Smooth muscle cell (in vitro differentiated cells): ENCODE data around the gene PNLIP. TPM values are rescaled to one million over a fixed set of nuclear protein-coding genes. Genes with fewer than 3 reads are reported as not detected.

Experiments used
- DNase-seq: peaks from one replicate; lab custom pipeline; 2025; ENCODE audit not compliant: unreplicated experiment; lab: John Stamatoyannopoulos, UW
- H2AFZ ChIP-seq: fragments of 200-600 bp; sonication (generic); 2 replicates; pipeline ENCODE4 v1.6.0; 2016; ENCODE audit warnings: antibody characterized with exemption, low read depth, mild to moderate bottlenecking
- H3F3A ChIP-seq: fragments of 200-600 bp; sonication (generic); 2 replicates; pipeline ENCODE4 v1.6.0; 2017; ENCODE audit warnings: antibody characterized with exemption, low read depth
- H3K27ac ChIP-seq: fragments of 200-600 bp; sonication (generic); 2 replicates; pipeline ENCODE4 v1.5.1; 2016; ENCODE audit warnings: low read depth, mild to moderate bottlenecking
- H3K27me3 ChIP-seq: fragments of 200-600 bp; sonication (generic); 2 replicates; pipeline ENCODE4 v1.6.1; 2016; ENCODE audit warnings: low read depth, mild to moderate bottlenecking
- H3K36me3 ChIP-seq: fragments of 200-600 bp; sonication (generic); 2 replicates; pipeline ENCODE4 v1.5.1; 2016; ENCODE audit warnings: low read depth
- H3K4me1 ChIP-seq: fragments of 200-600 bp; sonication (generic); 2 replicates; pipeline ENCODE4 v1.5.1; 2016; ENCODE audit warnings: low read depth
- H3K4me2 ChIP-seq: fragments of 200-600 bp; sonication (generic); 2 replicates; pipeline ENCODE4 v1.6.0; 2016; ENCODE audit warnings: mild to moderate bottlenecking
- H3K4me3 ChIP-seq: fragments of 200-600 bp; sonication (generic); 2 replicates; pipeline ENCODE4 v1.5.1; 2016; ENCODE audit warnings: mild to moderate bottlenecking
- H3K79me2 ChIP-seq: fragments of 200-600 bp; sonication (generic); 2 replicates; pipeline ENCODE4 v1.6.0; 2016; ENCODE audit warnings: low read depth, mild to moderate bottlenecking
- H3K9ac ChIP-seq: fragments of 200-600 bp; sonication (generic); 2 replicates; pipeline ENCODE4 v1.6.0; 2016; ENCODE audit warnings: low read depth
- H3K9me3 ChIP-seq: fragments of 200-600 bp; sonication (generic); replicated peaks from 2 replicates; pipeline ENCODE4 v1.5.1; 2016; ENCODE audit warnings: low read depth
- H4K20me1 ChIP-seq: fragments of 200-600 bp; sonication (generic); 2 replicates; pipeline ENCODE4 v1.6.0; 2016; ENCODE audit warnings: low read depth
- CTCF ChIP-seq: fragments of 200-600 bp; sonication (generic); IDR thresholded peaks from 2 replicates; pipeline ENCODE4 v1.5.1; 2017; ENCODE audit warnings: borderline replicate concordance, mild to moderate bottlenecking, antibody characterized with exemption; ENCODE audit not compliant: insufficient read depth, poor library complexity, severe bottlenecking
- WGBS: methylation state at CpG from one replicate; pipeline ENCODE4 v1.1.7; 2016; ENCODE audit warnings: low lambda C conversion rate; 5-methylcytosine and 5-hydroxymethylcytosine counted together
- polyA plus RNA-seq: library from polyadenylated mRNA; unstranded; fragments of >200 nt; fragmentation: Nextera tagmentation; extraction: Ambion mirVana; gene quantifications from 2 replicates; pipeline ENCODE4 v1.2.1, GENCODE V29; 2016
- total RNA-seq: library from RNA; depleted of rRNA; stranded (reverse); fragments of >200 nt; gene quantifications from 2 replicates; pipeline ENCODE4 v1.2.3, GENCODE V29; 2014

Gene PNLIP
- not detected in 2 replicates for total RNA-seq
- not detected in 2 replicates for polyA plus RNA-seq

GRCh38 chr10:116545756-116546155 lies at the start of gene PNLIP:
PNLIP (plus strand) TSS chr10:116545931; CDS start chr10:116546093, 162 bp downstream.
- Histone ChIP-seq H3K79me2 (no peaks in the 10 kb centered on the region), H3K4me3 (no peak within 1 kb of the TSS), H3K9me3 (no peaks in the 10 kb centered on the region), H4K20me1 (no peaks in the 10 kb centered on the region), H3K27ac (no peak within 1 kb of the TSS), H3K27me3 (no peaks in the 10 kb centered on the region), H3K36me3 (no peaks in the 10 kb centered on the region), H3F3A (no peaks in the 10 kb centered on the region), H3K4me1 (no peaks in the 10 kb centered on the region), H2AFZ (no peak within 1 kb of the TSS), H3K9ac (no peak within 1 kb of the TSS), H3K4me2 (no peak within 1 kb of the TSS)
- 73% methylated on average over 8 of the region's 8 CpGs for WGBS
- DNase-seq: no peak
- TF ChIP-seq CTCF: no peak

- no peak overlapping the region for H3K4me2 ChIP-seq
- no peak overlapping the region for H3K4me3 ChIP-seq
- H4K20me1 ChIP-seq: no peaks in the 10 kb centered on the region
- WGBS: 80% methylated on average over 8 of the region's 8 CpGs
- H3K27ac ChIP-seq: no peak overlapping the region
- H2AFZ ChIP-seq: no peak overlapping the region
- no peaks in the 10 kb centered on the region for H3F3A ChIP-seq
- H3K9me3 ChIP-seq: no peaks in the 10 kb centered on the region
- H3K9ac ChIP-seq: no peak overlapping the region
- no peak for TF ChIP-seq CTCF
- no peak for DNase-seq
- no peaks in the 10 kb centered on the region for H3K27me3 ChIP-seq
- no peaks in the 10 kb centered on the region for H3K79me2 ChIP-seq
- no peaks in the 10 kb centered on the region for H3K4me1 ChIP-seq
- no peaks in the 10 kb centered on the region for H3K36me3 ChIP-seq
Measured at GRCh38 chr10:116504786-116505185, 40.9 kb upstream of the PNLIP start.

- Histone ChIP-seq H3K9ac (no peak overlapping the region), H3K4me3 (no peak overlapping the region), H3K4me2 (no peak overlapping the region), H3K36me3 (no peaks in the 10 kb centered on the region), H3K9me3 (no peaks in the 10 kb centered on the region), H4K20me1 (no peaks in the 10 kb centered on the region), H3F3A (no peaks in the 10 kb centered on the region), H3K79me2 (no peaks in the 10 kb centered on the region), H2AFZ (no peak overlapping the region), H3K27me3 (peaks cover 12% of the 10 kb centered on the region), H3K27ac (no peak overlapping the region), H3K4me1 (no peaks in the 10 kb centered on the region)
- 96% methylated on average over 3 of the region's 3 CpGs for WGBS
- TF ChIP-seq CTCF: no peak
- DNase-seq: no peak
Measured at GRCh38 chr10:116510565-116510964, 35.2 kb upstream of the PNLIP start.

GRCh38 chr10:116511365-116511764 lies 34.4 kb upstream of the PNLIP start:
- no peak for DNase-seq
- Histone ChIP-seq H3F3A (no peaks in the 10 kb centered on the region), H4K20me1 (no peaks in the 10 kb centered on the region), H3K9me3 (no peaks in the 10 kb centered on the region), H2AFZ (no peak overlapping the region), H3K4me1 (no peaks in the 10 kb centered on the region), H3K4me3 (no peak overlapping the region), H3K4me2 (no peak overlapping the region), H3K36me3 (no peaks in the 10 kb centered on the region), H3K79me2 (no peaks in the 10 kb centered on the region), H3K9ac (no peak overlapping the region), H3K27ac (no peak overlapping the region), H3K27me3 (peaks cover 12% of the 10 kb centered on the region)
- 63% methylated on average over 3 of the region's 3 CpGs for WGBS
- TF ChIP-seq CTCF: no peak
